Neural progenitor cell (in vitro differentiated cells): ENCODE measurements around the gene KIAA0930. TPM values are rescaled to one million over a fixed set of nuclear protein-coding genes. Genes with fewer than 3 reads are reported as not detected.

Experiments
- DNase-seq: peaks from one replicate; pipeline ENCODE4 v3.0.0-alpha.2; 2016; ENCODE audit warnings: low spot score
- H2AFZ ChIP-seq: fragments of 200-600 bp; sonication (generic); replicated peaks from 2 replicates; pipeline ENCODE4 v1.6.1; 2016; ENCODE audit warnings: antibody characterized with exemption
- H3F3A ChIP-seq: fragments of 200-600 bp; sonication (generic); 2 replicates; pipeline ENCODE4 v1.6.1; 2016; ENCODE audit warnings: antibody characterized with exemption, low read depth
- H3K27ac ChIP-seq: fragments of 200-600 bp; sonication (generic); 2 replicates; pipeline ENCODE4 v1.5.1; 2016; ENCODE audit warnings: mild to moderate bottlenecking
- H3K27me3 ChIP-seq: fragments of 200-600 bp; sonication (generic); 2 replicates; pipeline ENCODE4 v1.6.1; 2016; ENCODE audit warnings: mild to moderate bottlenecking, moderate library complexity
- H3K36me3 ChIP-seq: fragments of 200-600 bp; sonication (generic); 2 replicates; pipeline ENCODE4 v1.5.1; 2016
- H3K4me1 ChIP-seq: fragments of 200-600 bp; sonication (generic); 2 replicates; pipeline ENCODE4 v1.6.1; 2016; ENCODE audit warnings: mixed run types
- H3K4me2 ChIP-seq: fragments of 200-600 bp; sonication (generic); 2 replicates; pipeline ENCODE4 v1.6.1; 2016
- H3K4me3 ChIP-seq: fragments of 200-600 bp; sonication (generic); 2 replicates; pipeline ENCODE4 v1.5.1; 2016
- H3K79me2 ChIP-seq: fragments of 200-600 bp; sonication (generic); 2 replicates; pipeline ENCODE4 v1.6.1; 2016; ENCODE audit warnings: low read depth
- H3K9ac ChIP-seq: fragments of 200-600 bp; sonication (generic); 2 replicates; pipeline ENCODE4 v1.6.1; 2016
- H3K9me3 ChIP-seq: fragments of 200-600 bp; sonication (generic); 2 replicates; pipeline ENCODE4 v1.5.1; 2016; ENCODE audit warnings: low read depth
- H4K20me1 ChIP-seq: fragments of 200-600 bp; sonication (generic); 2 replicates; pipeline ENCODE4 v1.6.1; 2016; ENCODE audit warnings: low read depth
- H3K27ac Mint-ChIP-seq: 3 replicates; pipeline ENCODE4 v1.8.0; 2021; ENCODE audit warnings: mixed read lengths
- H3K27me3 Mint-ChIP-seq: 2 replicates; pipeline ENCODE4 v1.8.0; 2022; ENCODE audit warnings: low read depth, mild to moderate bottlenecking, inconsistent platforms, moderate library complexity, mixed read lengths; ENCODE audit not compliant: insufficient read depth
- H3K36me3 Mint-ChIP-seq: 3 replicates; pipeline ENCODE4 v1.8.0; 2021; ENCODE audit warnings: mixed read lengths
- H3K4me1 Mint-ChIP-seq: 3 replicates; pipeline ENCODE4 v1.8.0; 2021; ENCODE audit warnings: mixed read lengths
- H3K4me3 Mint-ChIP-seq: 3 replicates; pipeline ENCODE4 v1.8.0; 2021; ENCODE audit warnings: mild to moderate bottlenecking, moderate library complexity, mixed read lengths
- H3K9me3 Mint-ChIP-seq: 3 replicates; pipeline ENCODE4 v1.8.0; 2020; ENCODE audit warnings: mixed read lengths
- EZH2 ChIP-seq: fragments of 200-600 bp; sonication (generic); IDR thresholded peaks from 2 replicates; pipeline ENCODE4 v1.6.1; 2017; ENCODE audit warnings: antibody characterized with exemption, mild to moderate bottlenecking, moderate library complexity
- EZH2phosphoT487 ChIP-seq: fragments of 200-600 bp; sonication (generic); IDR thresholded peaks from 2 replicates; pipeline ENCODE4 v1.6.1; 2017; ENCODE audit warnings: antibody characterized with exemption
- total RNA-seq: library from RNA; depleted of rRNA; stranded (reverse); fragments of >200 nt; gene quantifications from 2 replicates; pipeline ENCODE4 v1.2.3, GENCODE V29; 2015; ENCODE audit warnings: low replicate concordance
- TF ChIP-seq, protein P1 (sequence below): fragments of 200-600 bp; sonication (generic); IDR thresholded peaks from 2 replicates; pipeline ENCODE4 v1.5.1; 2017; ENCODE audit warnings: antibody characterized with exemption, mild to moderate bottlenecking

Gene KIAA0930
- total RNA-seq, 1 donor from 2014 or later: 15.0 TPM

DNA sequence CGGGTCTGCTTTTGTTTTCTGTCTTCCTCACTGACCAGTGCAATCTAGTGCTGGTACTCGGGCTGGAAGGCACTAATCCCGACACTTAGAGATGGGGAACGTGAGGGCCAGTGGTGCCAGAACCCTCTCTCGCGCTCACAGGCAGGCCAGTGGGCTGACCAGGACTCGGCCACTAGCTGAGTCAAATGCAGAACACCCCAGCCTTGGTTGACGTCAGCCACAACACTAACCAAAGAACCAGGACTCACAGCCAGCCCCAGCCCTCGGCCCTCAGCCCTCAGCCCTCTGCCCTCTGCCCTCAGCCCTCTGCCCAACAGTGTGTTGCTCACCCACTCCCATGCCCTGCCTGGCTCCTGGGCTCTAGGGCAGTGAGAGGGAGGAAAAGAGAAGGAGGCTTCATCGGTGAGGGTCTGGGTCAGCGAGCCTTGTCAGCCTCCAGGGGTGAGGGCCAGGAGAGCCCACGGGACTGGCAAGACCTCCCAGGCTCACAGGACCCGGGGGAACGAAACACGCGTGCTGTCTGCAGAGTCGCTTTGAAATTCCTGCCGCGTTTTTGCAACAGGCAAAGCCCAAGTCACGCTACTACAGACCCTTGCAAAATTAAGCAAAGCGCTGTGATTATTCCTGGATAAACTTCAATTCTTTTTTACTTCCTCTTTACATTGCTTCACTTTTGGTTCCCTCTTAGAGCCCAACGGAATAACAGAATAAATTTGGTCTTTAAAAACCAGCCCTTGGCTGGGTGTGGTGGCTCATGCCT lies 27.5 kb downstream of the KIAA0930 start:
- Mint-ChIP-seq H3K36me3 (no peaks in the 10 kb centered on the region), H3K9me3 (no peaks in the 10 kb centered on the region), H3K27ac (no peak overlapping the region), H3K4me1 (peaks cover 60% of the 10 kb centered on the region), H3K27me3 (peaks cover 5% of the 10 kb centered on the region), H3K4me3 (no peak overlapping the region)
- H3K79me2 ChIP-seq: no peaks in the 10 kb centered on the region
- H4K20me1 ChIP-seq: peaks cover 89% of the 10 kb centered on the region
- H3K27me3 ChIP-seq: peaks cover 5% of the 10 kb centered on the region
- no peak overlapping the region for H2AFZ ChIP-seq
- peak overlapping the region; percentile 24 for H3K4me3 ChIP-seq
- peak overlapping the region; percentile 68 for H3K4me2 ChIP-seq
- peaks cover 15% of the 10 kb centered on the region for H3K4me1 ChIP-seq
- H3F3A ChIP-seq: peaks cover 22% of the 10 kb centered on the region
- no peaks in the 10 kb centered on the region for H3K36me3 ChIP-seq
- DNase-seq: no peak
- TF ChIP-seq, protein P1, sequence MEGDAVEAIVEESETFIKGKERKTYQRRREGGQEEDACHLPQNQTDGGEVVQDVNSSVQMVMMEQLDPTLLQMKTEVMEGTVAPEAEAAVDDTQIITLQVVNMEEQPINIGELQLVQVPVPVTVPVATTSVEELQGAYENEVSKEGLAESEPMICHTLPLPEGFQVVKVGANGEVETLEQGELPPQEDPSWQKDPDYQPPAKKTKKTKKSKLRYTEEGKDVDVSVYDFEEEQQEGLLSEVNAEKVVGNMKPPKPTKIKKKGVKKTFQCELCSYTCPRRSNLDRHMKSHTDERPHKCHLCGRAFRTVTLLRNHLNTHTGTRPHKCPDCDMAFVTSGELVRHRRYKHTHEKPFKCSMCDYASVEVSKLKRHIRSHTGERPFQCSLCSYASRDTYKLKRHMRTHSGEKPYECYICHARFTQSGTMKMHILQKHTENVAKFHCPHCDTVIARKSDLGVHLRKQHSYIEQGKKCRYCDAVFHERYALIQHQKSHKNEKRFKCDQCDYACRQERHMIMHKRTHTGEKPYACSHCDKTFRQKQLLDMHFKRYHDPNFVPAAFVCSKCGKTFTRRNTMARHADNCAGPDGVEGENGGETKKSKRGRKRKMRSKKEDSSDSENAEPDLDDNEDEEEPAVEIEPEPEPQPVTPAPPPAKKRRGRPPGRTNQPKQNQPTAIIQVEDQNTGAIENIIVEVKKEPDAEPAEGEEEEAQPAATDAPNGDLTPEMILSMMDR: no peak
- TF ChIP-seq EZH2phosphoT487 (no peak), EZH2 (no peak)
- H3K27ac ChIP-seq: no peak overlapping the region
- H3K9me3 ChIP-seq: no peaks in the 10 kb centered on the region
- no peak overlapping the region for H3K9ac ChIP-seq

DNA sequence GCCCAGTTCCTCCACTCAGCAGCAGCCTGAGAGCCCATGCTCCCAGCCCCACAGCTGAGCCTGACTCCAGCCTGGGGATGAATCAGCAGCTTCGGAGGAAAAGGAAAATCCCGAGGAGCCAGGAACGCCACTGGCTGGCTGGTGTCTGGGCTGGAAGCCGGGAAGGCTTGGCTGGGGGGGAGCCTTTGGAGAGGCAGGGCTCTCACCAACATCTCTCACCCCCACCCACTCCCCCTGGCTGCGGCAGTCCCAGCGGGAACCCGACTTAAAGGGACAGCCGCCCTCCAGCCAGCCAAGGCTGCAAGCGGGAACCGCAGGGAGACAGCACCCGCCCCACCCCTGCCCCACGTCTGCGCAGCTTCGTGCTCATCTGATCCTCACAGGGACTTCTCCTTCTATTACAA lies 28.4 kb downstream of the KIAA0930 start:
- Mint-ChIP-seq H3K36me3 (no peaks in the 10 kb centered on the region), H3K9me3 (no peaks in the 10 kb centered on the region), H3K27me3 (peaks cover 6% of the 10 kb centered on the region), H3K4me1 (peaks cover 60% of the 10 kb centered on the region), H3K27ac (no peak overlapping the region), H3K4me3 (no peak overlapping the region)
- Histone ChIP-seq H4K20me1 (peaks cover 82% of the 10 kb centered on the region), H3K36me3 (no peaks in the 10 kb centered on the region), H3K4me3 (peak overlapping the region; percentile 24), H3K27ac (no peak overlapping the region), H3K9ac (no peak overlapping the region), H3K9me3 (no peaks in the 10 kb centered on the region), H2AFZ (no peak overlapping the region), H3K4me1 (peaks cover 15% of the 10 kb centered on the region), H3K4me2 (peak overlapping the region; percentile 68), H3K79me2 (no peaks in the 10 kb centered on the region), H3K27me3 (peaks cover 5% of the 10 kb centered on the region), H3F3A (peaks cover 22% of the 10 kb centered on the region)
- TF ChIP-seq EZH2 (no peak), EZH2phosphoT487 (no peak)
- TF ChIP-seq, protein P1: no peak
- peak; percentile 48 for DNase-seq

DNA sequence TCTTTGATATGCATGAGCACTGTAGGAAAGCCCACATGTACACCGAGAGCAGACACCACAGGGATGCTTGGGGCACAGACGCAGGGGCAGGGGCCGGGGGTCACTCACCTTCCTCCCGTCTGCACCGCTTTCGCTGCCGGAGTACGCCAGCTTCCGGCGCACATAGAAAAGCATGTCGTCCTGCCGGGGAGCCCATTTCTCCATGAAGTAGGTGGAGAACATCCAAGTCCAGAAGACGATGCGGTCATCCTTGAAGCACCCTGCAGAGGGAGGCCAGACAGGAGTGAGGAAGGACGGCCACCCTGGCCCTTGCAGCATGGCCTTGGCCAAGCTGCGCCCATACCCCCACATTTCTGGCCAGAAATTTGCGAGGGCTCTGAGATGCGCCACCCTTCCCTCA lies 28.8 kb downstream of the KIAA0930 start:
- peak overlapping the region; percentile 24 for H3K4me3 ChIP-seq
- H4K20me1 ChIP-seq: peaks cover 78% of the 10 kb centered on the region
- no peak overlapping the region for H2AFZ ChIP-seq
- Mint-ChIP-seq H3K9me3 (no peaks in the 10 kb centered on the region), H3K36me3 (no peaks in the 10 kb centered on the region), H3K4me3 (no peak overlapping the region), H3K4me1 (peaks cover 60% of the 10 kb centered on the region), H3K27ac (no peak overlapping the region), H3K27me3 (peaks cover 6% of the 10 kb centered on the region)
- no peak overlapping the region for H3K27ac ChIP-seq
- H3K27me3 ChIP-seq: peaks cover 5% of the 10 kb centered on the region
- peaks cover 21% of the 10 kb centered on the region for H3F3A ChIP-seq
- no peaks in the 10 kb centered on the region for H3K9me3 ChIP-seq
- H3K4me1 ChIP-seq: peaks cover 15% of the 10 kb centered on the region
- no peaks in the 10 kb centered on the region for H3K79me2 ChIP-seq
- TF ChIP-seq EZH2 (no peak), EZH2phosphoT487 (no peak)
- TF ChIP-seq, protein P1: no peak
- no peaks in the 10 kb centered on the region for H3K36me3 ChIP-seq
- H3K9ac ChIP-seq: no peak overlapping the region
- peak overlapping the region; percentile 68 for H3K4me2 ChIP-seq
- no peak for DNase-seq
